Upper lobe of right lung (tissue), 1 donor: Measurements from ENCODE around the gene PCDHB13. TPM values are rescaled to one million over a fixed set of nuclear protein-coding genes. Genes with fewer than 3 reads are reported as not detected.
"Not testable (repeated sequence)": the region's sequence is repeated elsewhere in the genome, so short reads cannot be mapped to it uniquely, and the experiment has no call there.

ENCODE experiments used
- ATAC-seq: fragments of 200-7000 bp; cut with Tn5 transposase; one replicate; pipeline ENCODE4 v1.9.1; 2020; ENCODE audit warnings: mild to moderate bottlenecking, moderate library complexity
- DNase-seq: peaks from one replicate; pipeline ENCODE4 v3.0.0-alpha.2; 2020
- H3K27ac ChIP-seq: fragments of 200-600 bp; one replicate; pipeline ENCODE4 v1.8.0; 2022
- H3K27me3 ChIP-seq: fragments of 200-600 bp; one replicate; pipeline ENCODE4 v1.8.0; 2022; ENCODE audit warnings: mild to moderate bottlenecking
- H3K36me3 ChIP-seq: fragments of 200-600 bp; one replicate; pipeline ENCODE4 v1.8.0; 2022
- H3K4me1 ChIP-seq: fragments of 200-600 bp; one replicate; pipeline ENCODE4 v1.8.0; 2022
- H3K4me3 ChIP-seq: fragments of 200-600 bp; one replicate; pipeline ENCODE4 v1.8.0; 2022; ENCODE audit warnings: mild to moderate bottlenecking
- H3K9me3 ChIP-seq: fragments of 200-600 bp; one replicate; pipeline ENCODE4 v1.8.0; 2022
- CTCF ChIP-seq: fragments of 200-600 bp; IDR thresholded peaks from one replicate; pipeline ENCODE4 v1.8.0; 2022; ENCODE audit warnings: antibody characterized with exemption
- intact Hi-C: fragments of 100-400 bp; cut with DNase I; formaldehyde crosslinking; loops from one replicate; pipeline ENCODE4 v1.11.0; 2022
- total RNA-seq: library from RNA; stranded (reverse); fragmentation: NEBNext Ultra II Directional; extraction: Animal tissue kit (Norgen Biotek cat#: 25700); gene quantifications from one replicate; pipeline ENCODE4 v1.2.1, GENCODE V29; 2021
- donor health status: DM: no; HTN: yes; CAD: no; lungs with severe emphysema.

The PCDHB13 gene
- total RNA-seq, 1 donor from 2014 or later = 3.2 TPM

GRCh38 chr5:141180313-141180712 lies 33.4 kb upstream of the PCDHB13 start:
- intact Hi-C loops = no loop called here
- Histone ChIP-seq H3K4me1 (no peaks in the 10 kb centered on the region), H3K4me3 (no peak overlapping the region), H3K9me3 (peaks cover 7% of the 10 kb centered on the region), H3K27ac (no peak overlapping the region), H3K27me3 (peaks cover 14% of the 10 kb centered on the region), H3K36me3 (no peaks in the 10 kb centered on the region)
- TF ChIP-seq CTCF = no peak
- no peak for ATAC-seq
- no peak for DNase-seq

- no peaks in the 10 kb centered on the region for H3K36me3 ChIP-seq
- TF ChIP-seq CTCF = peak; percentile 37
- DNase-seq = no peak
- no peak within 1 kb of the TSS for H3K27ac ChIP-seq
- peaks cover 3% of the 10 kb centered on the region for H3K9me3 ChIP-seq
- peaks cover 7% of the 10 kb centered on the region for H3K27me3 ChIP-seq
- ATAC-seq = peak; percentile 44
- H3K4me3 ChIP-seq = peak within 1 kb of the TSS; percentile 28
- no peaks in the 10 kb centered on the region for H3K4me1 ChIP-seq
- intact Hi-C loops = no loop called here
Observed at GRCh38 chr5:141182248-141182647, 31.5 kb upstream of the PCDHB13 start, which contains the start of gene PCDHB16. PCDHB16 (plus strand) TSS chr5:141182387; CDS start chr5:141182560, 173 bp downstream.

GRCh38 chr5:141184117-141184855 lies 29.4 kb upstream of the PCDHB13 start:
- H3K36me3 ChIP-seq, H3K4me3 ChIP-seq, ATAC-seq, H3K9me3 ChIP-seq, H3K4me1 ChIP-seq, H3K27me3 ChIP-seq, H3K27ac ChIP-seq, DNase-seq, intact Hi-C loops: not testable (repeated sequence)

- Histone ChIP-seq H3K4me3 (peak within 1 kb of the TSS; percentile 14), H3K27me3 (peaks cover 7% of the 10 kb centered on the region)
- ATAC-seq = peak; percentile 29
Observed at GRCh38 chr5:141186897-141187512, 26.7 kb upstream of the PCDHB13 start, which contains the start of gene PCDHB9. PCDHB9 (plus strand) TSS chr5:141187161; CDS start chr5:141187319, 158 bp downstream.

GRCh38 chr5:141188682-141189081 lies 25.0 kb upstream of the PCDHB13 start:
- H3K9me3 ChIP-seq = peaks cover 16% of the 10 kb centered on the region
- ATAC-seq, H3K36me3 ChIP-seq: not testable (repeated sequence)

More at GRCh38 chr5:141186897-141187512, 26.7 kb upstream of the PCDHB13 start, which contains the start of gene PCDHB9:
- Histone ChIP-seq H3K4me1 (no peaks in the 10 kb centered on the region), H3K36me3 (no peaks in the 10 kb centered on the region), H3K9me3 (peaks cover 4% of the 10 kb centered on the region), H3K27ac (no peak within 1 kb of the TSS)
- peak; percentile 45 for TF ChIP-seq CTCF
- intact Hi-C loops = no loop called here
- no peak for DNase-seq

GRCh38 chr5:141189131-141189530 lies 24.6 kb upstream of the PCDHB13 start:
- H3K4me1 ChIP-seq, intact Hi-C loops, H3K27me3 ChIP-seq, H3K4me3 ChIP-seq, DNase-seq, ATAC-seq, H3K27ac ChIP-seq, H3K36me3 ChIP-seq: not testable (repeated sequence)
- peaks cover 16% of the 10 kb centered on the region for H3K9me3 ChIP-seq

More at GRCh38 chr5:141188682-141189081, 25.0 kb upstream of the PCDHB13 start:
- intact Hi-C loops, H3K27ac ChIP-seq, H3K4me3 ChIP-seq, DNase-seq, H3K4me1 ChIP-seq, H3K27me3 ChIP-seq: not testable (repeated sequence)

GRCh38 chr5:141192110-141192725 lies 21.5 kb upstream of the PCDHB13 start, which contains the start of gene PCDHB10:
PCDHB10 (plus strand) TSS chr5:141192353; CDS start chr5:141192553, 200 bp downstream.
- DNase-seq (no peak), ATAC-seq (peak; percentile 41)
- Histone ChIP-seq H3K4me1 (no peaks in the 10 kb centered on the region), H3K27me3 (no peaks in the 10 kb centered on the region), H3K27ac (no peak within 1 kb of the TSS), H3K9me3 (peaks cover 28% of the 10 kb centered on the region), H3K4me3 (no peak within 1 kb of the TSS), H3K36me3 (no peaks in the 10 kb centered on the region)
- TF ChIP-seq CTCF = peak; percentile 40
- intact Hi-C loops = no loop called here

GRCh38 chr5:141194332-141194731 lies 19.4 kb upstream of the PCDHB13 start:
- H3K36me3 ChIP-seq, ATAC-seq, H3K4me1 ChIP-seq, H3K27ac ChIP-seq, DNase-seq, intact Hi-C loops, H3K27me3 ChIP-seq, H3K4me3 ChIP-seq: not testable (repeated sequence)
- H3K9me3 ChIP-seq = peaks cover 38% of the 10 kb centered on the region
